Kidney (tissue), 22 donors: ENCODE results near the gene IDUA. TPM values are rescaled to one million over a fixed set of nuclear protein-coding genes. Genes with fewer than 3 reads are reported as not detected.
"Not testable (repeated sequence)": the region's sequence is repeated elsewhere in the genome, so short reads cannot be mapped to it uniquely, and the experiment has no call there.

Experiments
- DNase-seq, 5 donors: peaks; one replicate each; pipeline ENCODE4 v3.0.0-alpha.2; 2013 to 2020
- FAIRE-seq: peaks from 2 replicates; lab custom pipeline; 2012; peaks lifted over from hg19 to GRCh38; lab: Jason Lieb, UNC
- H3K27ac ChIP-seq, 2 donors: one replicate each; pipeline ENCODE4 v1.7.0; 2013; ENCODE audit warnings: low read depth in 2 of 2, low read length in 2 of 2, inconsistent platforms in 1 of 2
- H3K27me3 ChIP-seq: one replicate; pipeline ENCODE4 v1.7.1; 2013; ENCODE audit warnings: low read length, inconsistent platforms; ENCODE audit not compliant: control insufficient read depth, insufficient read depth
- H3K36me3 ChIP-seq, 3 donors: one replicate each; pipeline versions ENCODE4 v1.7.0 to v1.7.1; 2013; ENCODE audit warnings: low read length in 3 of 3, control low read depth in 1 of 3, inconsistent platforms in 1 of 3; ENCODE audit not compliant: insufficient read depth in 3 of 3, control insufficient read depth in 2 of 3
- H3K4me1 ChIP-seq, 3 donors: one replicate each; pipeline versions ENCODE4 v1.7.0 to v1.7.1; 2013; ENCODE audit warnings: low read length in 3 of 3, inconsistent platforms in 1 of 3, low read depth in 1 of 3; ENCODE audit not compliant: control insufficient read depth in 2 of 3, insufficient read depth in 2 of 3
- H3K4me3 ChIP-seq, 3 donors: one replicate each; pipeline versions ENCODE4 v1.7.0 to v1.8.1; 2013; ENCODE audit warnings: low read length in 3 of 3, control low read depth in 1 of 3, inconsistent platforms in 1 of 3
- H3K9ac ChIP-seq, 3 donors: one replicate each; pipeline versions ENCODE4 v1.7.0 to v1.7.1; 2013; ENCODE audit warnings: low read length in 3 of 3, control low read depth in 1 of 3, inconsistent platforms in 1 of 3
- H3K9me3 ChIP-seq, 3 donors: one replicate each; pipeline versions ENCODE4 v1.7.0 to v1.7.1; 2013; ENCODE audit warnings: low read length in 3 of 3, control low read depth in 1 of 3, inconsistent platforms in 1 of 3; ENCODE audit not compliant: control insufficient read depth in 2 of 3, insufficient read depth in 1 of 3
- intact Hi-C: fragments of 100-400 bp; cut with DNase I; formaldehyde crosslinking; loops from one replicate; pipeline ENCODE4 v1.11.1; 2022
- long read RNA-seq, 10 donors: library from polyadenylated mRNA in 1 of 10; unstranded in 1 of 10; transcript quantifications; one replicate each; pipeline ENCODE4 v2.0.0 and lab custom pipeline, GENCODE V29; 2021 to 2026
- polyA plus RNA-seq: library from polyadenylated mRNA; stranded (reverse); fragments of 350-450 nt; fragmentation: Illumina TruSeq; extraction: RNeasy Lipid Tissue Mini Kit (QIAGEN cat#74804); gene quantifications from one replicate; pipeline ENCODE4 v1.2.3, GENCODE V29; 2014; ENCODE audit warnings: low read depth, low replicate concordance; ENCODE audit not compliant: insufficient read depth
- total RNA-seq: library from RNA; stranded (reverse); fragmentation: NEBNext Ultra II Directional; extraction: Animal tissue kit (Norgen Biotek cat#: 25700); gene quantifications from one replicate; pipeline ENCODE4 v1.2.1, GENCODE V29; 2021
- TF ChIP-seq, protein P1 (sequence below): IDR thresholded peaks from 3 replicates; pipeline ENCODE4 v1.5.1; 2012; ENCODE audit warnings: mild to moderate bottlenecking, moderate library complexity, borderline replicate concordance; ENCODE audit not compliant: insufficient read depth; ENCODE audit errors: extremely low read depth
- donor health status: control.
- donor health status: control.
- donor health status: control.
- donor health status: control.
- donor health status: control.
- donor health status: DM: yes; HTN: yes; CAD: no.
- donor health status: Normal renal cell carcinoma (clear cell type).

IDUA gene
- total RNA-seq (58.5 TPM), polyA plus RNA-seq (11.9 TPM)
- long read RNA-seq, donor 1, partial matches to known transcripts: 0 of 1 reads
- long read RNA-seq, donor 1, other reads (novel, unspliced or antisense): 0 of 1 reads
- long read RNA-seq, donor 2: 0 reads
- long read RNA-seq, donor 3, partial matches to known transcripts: 0 of 2 reads
- long read RNA-seq, donor 3, other reads (novel, unspliced or antisense): 0 of 2 reads
- long read RNA-seq, donor 4: 0 reads
- long read RNA-seq, donor 5: 0 reads
- long read RNA-seq, donor 6: 0 reads
- long read RNA-seq, donor 7, partial matches to known transcripts: 33 of 57 reads
- long read RNA-seq, donor 7, other reads (novel, unspliced or antisense): 21 of 57 reads
- long read RNA-seq, donor 8: 0 reads
- long read RNA-seq, donor 9: 0 reads
- long read RNA-seq, donor 10, partial matches to known transcripts: 0 of 1 reads
- long read RNA-seq, donor 10, other reads (novel, unspliced or antisense): 0 of 1 reads

DNA sequence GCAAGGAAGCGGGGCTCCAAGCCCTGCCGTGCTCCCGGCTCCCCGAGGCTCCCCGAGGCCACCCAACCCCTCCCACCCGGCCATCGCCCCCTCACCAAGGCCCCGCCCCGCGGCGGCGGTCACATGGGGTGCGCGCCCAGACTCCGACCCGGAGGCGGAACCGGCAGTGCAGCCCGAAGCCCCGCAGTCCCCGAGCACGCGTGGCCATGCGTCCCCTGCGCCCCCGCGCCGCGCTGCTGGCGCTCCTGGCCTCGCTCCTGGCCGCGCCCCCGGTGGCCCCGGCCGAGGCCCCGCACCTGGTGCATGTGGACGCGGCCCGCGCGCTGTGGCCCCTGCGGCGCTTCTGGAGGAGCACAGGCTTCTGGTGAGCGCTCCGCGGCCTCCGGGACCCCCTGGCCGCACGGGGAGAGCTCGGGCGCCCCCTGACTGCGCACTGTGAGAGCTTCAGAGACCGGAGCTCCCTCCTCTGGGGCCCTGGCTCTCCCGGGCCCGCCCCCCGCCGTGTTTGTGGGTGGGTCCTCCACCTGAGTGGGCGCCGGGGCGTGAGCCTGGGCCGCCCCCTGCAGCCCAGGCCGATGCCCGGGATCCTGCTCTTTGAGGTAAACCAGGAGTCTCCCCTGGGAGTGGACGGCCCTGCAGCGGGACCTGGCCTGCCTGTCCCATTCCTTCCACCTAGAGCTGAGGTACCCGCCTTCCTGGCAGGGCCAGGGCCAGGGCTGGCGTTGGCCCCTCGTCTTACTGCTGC is at the start of gene IDUA:
IDUA (plus strand) TSS at position 166 of the 745 bp plus-strand sequence; CDS start at position 207, 41 bp downstream.
- no peak for FAIRE-seq
- peak within 1 kb of the TSS; percentile 66 to 80 (median 78) for H3K4me3 ChIP-seq
- TF ChIP-seq, protein P1, sequence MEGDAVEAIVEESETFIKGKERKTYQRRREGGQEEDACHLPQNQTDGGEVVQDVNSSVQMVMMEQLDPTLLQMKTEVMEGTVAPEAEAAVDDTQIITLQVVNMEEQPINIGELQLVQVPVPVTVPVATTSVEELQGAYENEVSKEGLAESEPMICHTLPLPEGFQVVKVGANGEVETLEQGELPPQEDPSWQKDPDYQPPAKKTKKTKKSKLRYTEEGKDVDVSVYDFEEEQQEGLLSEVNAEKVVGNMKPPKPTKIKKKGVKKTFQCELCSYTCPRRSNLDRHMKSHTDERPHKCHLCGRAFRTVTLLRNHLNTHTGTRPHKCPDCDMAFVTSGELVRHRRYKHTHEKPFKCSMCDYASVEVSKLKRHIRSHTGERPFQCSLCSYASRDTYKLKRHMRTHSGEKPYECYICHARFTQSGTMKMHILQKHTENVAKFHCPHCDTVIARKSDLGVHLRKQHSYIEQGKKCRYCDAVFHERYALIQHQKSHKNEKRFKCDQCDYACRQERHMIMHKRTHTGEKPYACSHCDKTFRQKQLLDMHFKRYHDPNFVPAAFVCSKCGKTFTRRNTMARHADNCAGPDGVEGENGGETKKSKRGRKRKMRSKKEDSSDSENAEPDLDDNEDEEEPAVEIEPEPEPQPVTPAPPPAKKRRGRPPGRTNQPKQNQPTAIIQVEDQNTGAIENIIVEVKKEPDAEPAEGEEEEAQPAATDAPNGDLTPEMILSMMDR: peak; percentile 38

DNA sequence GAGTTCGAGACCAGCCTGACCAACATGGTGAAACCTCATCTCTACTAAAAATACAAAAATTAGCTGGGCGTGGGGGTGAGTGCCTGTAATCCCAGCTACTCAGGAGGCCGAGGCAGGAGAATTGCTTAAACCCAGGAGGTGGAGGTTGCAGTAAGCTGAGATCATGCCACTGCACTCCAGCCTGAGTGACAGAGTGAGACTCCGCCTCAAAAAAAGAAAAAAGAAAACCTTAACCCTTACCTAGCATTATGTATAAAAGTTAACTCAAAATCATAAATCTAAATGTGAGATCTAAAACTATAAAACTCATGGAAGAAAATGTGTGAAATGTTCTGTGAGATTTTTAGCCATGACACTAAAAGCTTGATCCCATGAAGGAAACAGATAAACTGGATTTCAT is 47.3 kb upstream of the IDUA start:
- H3K9ac ChIP-seq, H3K27me3 ChIP-seq, FAIRE-seq, DNase-seq, intact Hi-C loops, H3K27ac ChIP-seq, H3K4me1 ChIP-seq, H3K9me3 ChIP-seq, H3K36me3 ChIP-seq, H3K4me3 ChIP-seq: not testable (repeated sequence)

More for the DNA sequence above, at the start of gene IDUA:
- DNase-seq: peak; percentile 89 to 94 (median 92)
- Histone ChIP-seq H3K4me1 (peaks cover 0 to 26% (median 14%) of the 10 kb centered on the region in 3 donors), H3K27ac (peak within 1 kb of the TSS in 1 of 2 donors; percentile 74), H3K9me3 (no peaks in the 10 kb centered on the region), H3K27me3 (no peaks in the 10 kb centered on the region), H3K36me3 (peaks cover 0 to 4% (median 4%) of the 10 kb centered on the region in 3 donors), H3K9ac (peak within 1 kb of the TSS; percentile 2 to 88 (median 62))
- intact Hi-C loops: no loop called here

DNA sequence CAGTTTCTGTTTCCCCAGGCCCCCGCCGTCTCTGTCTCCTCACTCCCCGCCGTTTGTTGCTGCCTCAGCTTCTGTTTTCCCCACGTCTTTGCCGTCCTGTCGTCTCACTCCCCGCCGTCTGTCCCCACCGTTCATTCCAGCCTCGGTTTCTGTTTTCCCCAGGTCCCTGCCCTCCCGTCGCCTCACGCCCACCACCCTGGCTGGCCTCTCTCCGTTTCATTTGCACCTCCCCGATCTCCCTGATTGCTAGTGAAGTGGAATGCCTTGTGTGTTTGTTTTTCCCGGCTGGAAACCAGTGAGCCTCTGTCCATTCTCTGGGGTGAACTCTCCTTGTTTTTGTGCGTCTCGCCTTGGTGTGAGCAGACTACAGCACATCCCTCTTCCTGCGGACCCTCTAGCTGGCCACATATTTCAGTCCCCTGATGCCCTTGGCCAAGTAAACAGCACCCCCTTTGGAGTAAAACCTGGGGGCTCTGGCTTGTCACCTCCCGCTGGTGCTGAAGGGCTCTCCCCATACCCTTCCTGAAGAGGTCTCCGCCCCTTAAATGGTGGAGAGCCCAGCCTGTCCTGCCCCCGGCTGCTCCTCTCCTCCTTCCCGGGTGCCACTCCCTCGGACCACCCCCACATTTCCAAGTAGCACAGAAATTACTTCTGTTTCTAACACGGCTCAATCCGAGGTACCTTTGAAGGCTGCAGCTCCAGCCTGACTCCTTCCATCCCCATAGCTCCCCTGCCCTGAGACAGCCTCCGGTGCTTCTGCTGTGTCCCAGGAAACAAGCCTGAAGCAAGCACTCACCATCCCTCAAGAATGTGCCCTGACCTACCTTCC is 41.4 kb upstream of the IDUA start:
- H3K27ac ChIP-seq: no peak overlapping the region
- H3K4me3 ChIP-seq: peak overlapping the region in 1 of 3 donors; percentile 6
- no peaks in the 10 kb centered on the region for H3K36me3 ChIP-seq
- intact Hi-C loops: no loop called here
- no peaks in the 10 kb centered on the region for H3K9me3 ChIP-seq
- DNase-seq (peak in 3 of 5 donors; percentile 35 to 46 (median 38)), FAIRE-seq (no peak)
- H3K4me1 ChIP-seq: no peaks in the 10 kb centered on the region
- no peak overlapping the region for H3K9ac ChIP-seq
- no peaks in the 10 kb centered on the region for H3K27me3 ChIP-seq
- TF ChIP-seq, protein P1: no peak
